GM19395 (cell line): ENCODE data around the gene SERPIND1.

Experiments used
- ATAC-seq: cut with Tn5 transposase; IDR thresholded peaks from one replicate; pipeline ENCODE4 v1.9.1; 2021; ENCODE audit warnings: mild to moderate bottlenecking, moderate library complexity; ENCODE audit not compliant: unreplicated experiment

SERPIND1 gene

DNA sequence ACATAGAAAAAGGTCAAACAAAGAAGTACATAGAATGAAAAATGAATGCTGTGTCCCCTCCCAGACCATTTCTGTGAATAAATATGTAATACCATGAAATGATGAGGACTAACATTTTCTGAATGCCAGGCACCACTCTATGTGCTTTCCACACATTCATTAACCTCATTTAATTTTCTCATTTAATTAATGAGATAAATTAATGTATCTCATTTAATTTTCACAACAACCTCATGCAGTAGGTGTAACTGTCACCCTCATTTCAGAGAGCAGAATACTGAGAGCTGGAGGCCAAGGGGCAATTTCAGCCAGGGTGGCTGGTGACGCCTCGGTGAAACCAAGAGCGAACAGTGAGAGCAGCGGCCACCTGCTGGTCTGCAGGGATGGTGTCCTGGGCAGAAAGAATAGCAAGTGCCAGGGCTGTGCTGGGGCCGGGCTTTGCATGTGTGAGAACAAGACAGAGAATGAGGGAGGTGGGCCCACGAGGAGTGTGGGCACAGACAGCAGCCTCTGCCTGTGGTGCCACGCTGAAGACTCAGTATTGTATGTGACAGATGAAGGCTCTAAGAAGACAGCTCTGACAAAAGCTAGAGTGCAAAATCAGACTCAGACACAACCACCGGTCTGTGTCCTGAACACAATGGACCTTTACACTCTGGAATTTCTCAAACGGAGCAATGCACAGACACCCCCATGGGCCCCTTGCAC lies 1.8 kb upstream of the SERPIND1 start:
- no peak for ATAC-seq

DNA sequence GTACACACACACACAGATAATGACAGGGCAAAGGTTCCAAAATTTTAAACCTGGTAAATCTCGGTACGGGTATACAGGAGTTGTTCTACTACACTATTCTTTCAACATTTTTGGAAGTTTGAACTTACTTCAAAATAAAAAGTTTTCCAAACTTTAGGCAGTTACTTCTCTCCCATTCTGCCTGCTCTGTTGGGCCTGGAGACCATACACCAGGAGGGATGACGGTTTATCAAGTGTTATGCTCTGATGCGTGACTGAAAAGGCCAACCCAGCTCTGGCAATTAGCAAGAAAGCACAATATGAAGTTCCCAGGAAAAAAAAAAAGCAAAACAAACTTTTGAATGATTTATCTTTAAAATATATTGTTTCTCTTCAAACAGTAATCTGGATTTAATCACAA lies 969 bp downstream of the SERPIND1 start:
- no peak for ATAC-seq

DNA sequence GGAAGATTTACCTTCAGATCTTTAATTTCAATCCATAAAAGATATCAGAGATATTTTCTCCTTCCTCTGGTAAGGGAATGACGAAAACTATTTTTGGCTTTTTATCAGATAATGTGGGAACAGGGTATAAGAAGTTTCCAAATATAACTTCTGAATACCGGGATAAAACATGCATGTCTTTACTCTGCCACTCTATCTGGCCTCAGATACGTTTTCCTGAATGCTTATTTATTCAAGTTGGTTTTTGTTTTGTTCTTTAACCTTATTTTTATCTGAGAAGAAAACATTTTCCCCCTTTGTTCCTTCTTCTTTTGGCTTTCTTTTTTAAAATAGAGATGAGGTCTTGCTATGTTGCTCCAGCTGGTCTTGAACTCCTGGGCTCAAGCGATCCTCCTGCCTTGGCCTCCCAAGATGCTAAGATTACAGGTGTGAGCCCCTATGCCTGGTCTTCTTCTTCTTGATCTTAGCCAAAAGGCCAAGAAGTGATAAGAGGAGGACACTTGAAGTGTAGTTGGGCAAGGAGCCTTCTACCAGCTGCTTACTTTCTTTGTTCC lies 1.5 kb downstream of the SERPIND1 start:
- no peak for ATAC-seq

DNA sequence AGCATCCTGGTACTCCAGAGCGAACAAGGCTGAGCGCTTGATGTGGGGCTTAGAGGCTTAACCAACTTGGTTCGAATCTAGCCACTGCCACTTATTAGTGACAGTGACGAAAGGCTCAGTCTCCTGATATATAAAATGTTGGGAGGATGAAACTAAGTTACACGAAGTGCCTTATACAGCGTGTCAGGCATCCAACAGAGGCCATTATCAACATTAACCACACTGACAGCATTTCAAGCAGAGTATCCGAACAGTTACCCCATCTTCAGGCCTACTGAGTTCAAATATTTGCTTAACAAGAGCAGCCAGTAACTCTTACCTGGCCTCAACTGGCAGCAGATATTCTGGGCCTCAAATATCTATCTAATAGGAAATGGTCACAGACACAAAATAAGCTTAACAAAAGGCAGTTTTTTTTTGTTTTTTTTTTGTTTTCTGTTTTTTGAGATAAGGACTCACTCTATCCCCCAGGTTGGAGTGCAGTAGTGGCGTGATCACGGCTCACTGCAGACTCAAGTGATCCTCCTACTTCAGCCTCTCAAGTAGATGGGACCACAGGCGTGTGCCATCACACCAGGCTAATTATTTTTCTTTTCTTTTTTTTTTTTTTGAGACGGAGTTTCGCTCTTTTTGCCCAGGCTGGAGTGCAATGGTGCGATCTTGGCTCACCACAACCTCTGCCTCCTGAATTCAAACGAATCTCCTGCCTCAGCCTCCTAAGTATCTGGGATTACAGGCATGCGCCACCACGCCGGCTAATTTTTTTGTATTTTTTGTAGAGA lies 2.9 kb downstream of the SERPIND1 start:
- no peak for ATAC-seq

DNA sequence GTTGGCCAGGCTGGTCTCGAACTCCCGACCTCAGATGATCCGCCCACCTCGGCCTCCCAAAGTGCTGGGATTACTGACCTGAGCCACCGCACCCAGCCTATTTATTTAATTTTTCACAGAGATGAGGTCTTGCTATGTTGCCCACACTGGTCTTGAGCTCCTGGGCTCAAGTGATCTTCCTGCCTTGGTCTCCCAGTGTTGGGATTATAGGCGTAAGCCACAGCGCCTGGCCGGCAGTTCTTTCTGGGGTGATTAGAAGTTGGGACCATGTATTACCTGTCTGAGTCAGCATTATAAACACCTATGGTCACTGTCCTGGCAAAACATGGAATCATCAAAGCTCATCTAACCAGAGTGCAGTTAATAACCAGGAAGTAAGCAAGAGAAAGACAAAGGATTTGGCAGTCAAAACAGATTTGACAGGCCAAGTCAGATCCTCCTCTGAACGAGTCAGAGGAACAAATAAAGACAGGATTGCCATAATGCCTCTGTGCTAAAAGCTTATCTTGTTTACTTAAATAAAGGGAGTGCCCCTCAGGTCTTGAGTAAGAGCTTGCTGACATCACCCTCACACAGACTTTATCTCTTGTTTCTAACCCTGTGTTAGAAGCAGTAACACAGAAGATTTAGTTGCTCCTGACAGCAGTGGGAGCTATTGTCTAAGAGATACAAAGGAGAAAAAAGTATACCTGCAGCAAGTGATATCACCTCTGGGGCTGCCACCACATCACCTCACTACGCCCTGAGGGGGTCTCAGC lies 3.7 kb downstream of the SERPIND1 start:
- ATAC-seq, result no peak

DNA sequence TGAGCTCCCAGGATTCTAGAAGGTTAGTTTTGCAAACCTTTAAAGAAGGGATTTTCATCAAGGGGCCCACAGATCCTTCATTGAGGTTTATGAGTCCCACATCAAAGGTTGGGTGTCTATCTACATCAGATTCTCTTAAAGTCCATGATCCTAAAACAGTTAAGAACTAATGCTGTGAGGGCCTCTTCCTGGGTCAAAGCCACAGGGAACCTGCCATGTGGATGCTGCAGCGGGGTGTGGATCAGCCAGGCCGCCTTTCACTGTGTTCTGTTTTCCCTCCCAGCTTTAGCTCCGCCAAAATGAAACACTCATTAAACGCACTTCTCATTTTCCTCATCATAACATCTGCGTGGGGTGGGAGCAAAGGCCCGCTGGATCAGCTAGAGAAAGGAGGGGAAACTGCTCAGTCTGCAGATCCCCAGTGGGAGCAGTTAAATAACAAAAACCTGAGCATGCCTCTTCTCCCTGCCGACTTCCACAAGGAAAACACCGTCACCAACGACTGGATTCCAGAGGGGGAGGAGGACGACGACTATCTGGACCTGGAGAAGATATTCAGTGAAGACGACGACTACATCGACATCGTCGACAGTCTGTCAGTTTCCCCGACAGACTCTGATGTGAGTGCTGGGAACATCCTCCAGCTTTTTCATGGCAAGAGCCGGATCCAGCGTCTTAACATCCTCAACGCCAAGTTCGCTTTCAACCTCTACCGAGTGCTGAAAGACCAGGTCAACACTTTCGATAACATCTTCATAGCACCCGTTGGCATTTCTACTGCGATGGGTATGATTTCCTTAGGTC lies 5.3 kb downstream of the SERPIND1 start:
- ATAC-seq, result no peak

DNA sequence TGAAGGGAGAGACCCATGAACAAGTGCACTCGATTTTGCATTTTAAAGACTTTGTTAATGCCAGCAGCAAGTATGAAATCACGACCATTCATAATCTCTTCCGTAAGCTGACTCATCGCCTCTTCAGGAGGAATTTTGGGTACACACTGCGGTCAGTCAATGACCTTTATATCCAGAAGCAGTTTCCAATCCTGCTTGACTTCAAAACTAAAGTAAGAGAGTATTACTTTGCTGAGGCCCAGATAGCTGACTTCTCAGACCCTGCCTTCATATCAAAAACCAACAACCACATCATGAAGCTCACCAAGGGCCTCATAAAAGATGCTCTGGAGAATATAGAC lies 5.9 kb downstream of the SERPIND1 start:
- no peak for ATAC-seq

DNA sequence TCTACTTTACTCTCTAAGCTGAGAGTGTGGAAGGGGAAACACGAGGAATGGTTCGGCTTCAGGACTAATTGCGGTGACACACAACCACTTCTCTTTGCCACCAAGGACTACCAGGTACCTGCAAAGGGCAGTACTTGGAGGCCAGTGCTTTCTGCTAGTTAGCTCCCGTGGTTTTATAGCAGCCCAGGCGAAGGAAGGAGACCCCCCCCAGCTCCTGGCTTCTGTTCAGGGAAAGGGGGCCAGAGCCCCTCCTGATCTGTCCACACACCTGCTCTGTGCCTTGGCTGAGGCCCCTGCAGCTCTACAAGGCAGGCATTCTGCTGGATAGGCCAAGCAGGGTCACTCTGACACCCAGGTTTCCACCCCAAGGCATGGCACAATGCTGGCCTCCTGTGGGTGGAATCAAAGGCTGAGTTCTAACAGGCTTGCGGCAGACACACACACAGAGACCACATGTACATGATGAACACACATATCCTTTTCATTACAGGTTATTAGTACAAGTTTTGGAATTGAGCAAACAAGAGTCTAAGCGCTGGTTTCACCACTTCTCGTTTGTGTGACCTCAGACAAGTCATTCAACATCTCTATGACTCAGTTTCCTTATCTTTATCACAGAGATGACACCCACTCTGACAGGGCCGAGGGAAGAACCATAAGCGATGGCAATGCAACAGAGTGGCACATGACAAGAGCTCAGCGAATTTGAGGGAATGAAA lies 7.5 kb downstream of the SERPIND1 start:
- ATAC-seq, result no peak

DNA sequence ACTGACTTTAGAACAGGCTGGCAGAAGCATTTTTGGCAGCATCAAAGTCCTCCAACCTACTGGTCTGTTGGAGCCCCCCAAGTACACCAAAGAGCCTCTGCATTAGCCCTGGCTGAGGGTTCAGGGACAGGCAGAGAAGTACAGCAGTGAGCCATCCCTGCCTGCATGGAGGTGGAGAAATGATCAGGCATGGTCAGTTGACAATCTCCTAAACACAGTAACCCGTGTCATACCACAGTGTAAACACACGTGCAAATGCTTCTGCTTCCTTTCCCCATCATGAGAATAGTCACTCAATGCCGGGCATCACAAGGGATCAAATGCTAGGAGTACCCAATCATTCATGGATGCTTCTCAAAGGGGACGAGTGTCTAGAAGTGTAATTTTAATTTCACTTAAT lies 8.2 kb downstream of the SERPIND1 start:
- no peak for ATAC-seq

DNA sequence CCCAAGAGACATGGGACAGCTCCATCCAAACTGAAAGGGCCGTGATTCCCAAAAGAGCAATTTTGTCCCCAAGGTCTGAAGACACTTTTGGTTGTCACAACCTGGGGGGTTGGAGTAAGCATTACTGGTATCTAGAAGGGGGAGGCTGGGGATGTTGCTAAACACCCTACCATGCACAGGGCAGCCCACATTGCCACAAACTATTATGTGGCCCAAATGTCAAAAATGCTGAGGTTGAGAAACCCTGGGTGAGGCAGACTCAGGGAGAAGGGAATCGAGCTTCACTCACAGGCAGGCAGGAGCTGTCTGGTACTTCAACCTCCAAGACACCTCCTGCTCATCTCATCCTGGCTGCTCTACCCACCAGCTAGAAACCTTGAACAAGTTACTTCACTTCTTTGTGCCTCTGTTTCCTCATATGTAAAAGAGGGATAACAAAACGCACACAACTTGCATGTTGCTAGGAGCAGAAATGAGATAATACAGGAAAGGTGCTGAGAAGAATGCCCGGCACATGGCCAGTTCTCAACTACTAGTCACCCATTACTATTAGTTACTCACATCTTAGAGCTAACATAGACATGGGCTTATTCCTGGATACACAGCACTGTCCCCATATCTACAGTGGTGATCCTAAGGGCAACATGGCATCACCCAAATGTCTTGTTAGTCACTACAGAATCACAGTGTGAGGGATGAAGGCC lies 8.8 kb downstream of the SERPIND1 start:
- ATAC-seq, result no peak

DNA sequence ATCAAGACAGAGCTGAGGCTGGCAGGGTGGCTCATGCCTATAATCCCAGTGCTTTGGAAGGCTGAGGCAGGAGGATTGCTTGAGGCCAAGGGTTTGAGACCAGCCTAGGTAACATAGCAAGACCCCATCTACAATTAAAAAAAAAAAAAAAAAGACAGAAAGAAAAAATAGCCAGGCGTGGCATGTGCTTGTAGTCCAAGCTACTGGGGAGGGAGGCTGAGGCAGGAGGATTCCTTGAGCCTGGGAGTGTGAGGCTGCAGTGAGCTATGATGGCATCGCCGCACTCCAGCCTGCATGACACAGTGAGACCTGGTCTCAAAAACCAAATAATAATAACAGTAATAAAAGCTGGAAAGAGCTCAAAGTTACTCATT lies 9.4 kb downstream of the SERPIND1 start:
- no peak for ATAC-seq

DNA sequence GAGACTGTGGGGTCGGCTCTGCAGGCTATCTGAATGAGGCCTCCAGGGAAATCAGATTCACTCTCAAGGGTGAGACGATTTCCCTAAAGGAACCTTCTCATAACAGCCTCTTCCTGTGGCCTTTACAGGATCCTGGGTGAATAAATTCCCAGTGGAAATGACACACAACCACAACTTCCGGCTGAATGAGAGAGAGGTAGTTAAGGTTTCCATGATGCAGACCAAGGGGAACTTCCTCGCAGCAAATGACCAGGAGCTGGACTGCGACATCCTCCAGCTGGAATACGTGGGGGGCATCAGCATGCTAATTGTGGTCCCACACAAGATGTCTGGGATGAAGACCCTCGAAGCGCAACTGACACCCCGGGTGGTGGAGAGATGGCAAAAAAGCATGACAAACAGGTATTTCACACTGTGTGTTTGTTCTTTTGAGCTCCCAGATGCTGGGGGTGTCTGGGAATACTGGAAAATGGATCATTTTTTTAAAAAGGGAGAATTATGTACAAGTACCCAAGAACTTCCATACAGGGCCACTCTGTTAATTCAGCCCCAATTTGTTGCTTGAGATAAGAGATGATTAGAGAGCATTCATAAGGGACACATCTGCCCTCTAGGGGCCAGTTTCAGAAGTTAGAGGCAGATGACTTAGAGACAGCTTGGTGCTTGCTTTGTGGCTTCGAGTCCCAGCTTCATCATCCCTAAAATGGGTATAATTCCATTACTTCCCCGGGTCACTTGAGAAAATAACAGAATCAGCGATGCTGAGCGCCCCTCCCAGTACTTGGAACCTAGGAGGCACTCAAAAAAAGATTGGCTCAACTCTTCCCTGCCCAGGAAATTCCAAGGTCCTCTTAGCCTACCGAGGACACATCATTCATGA lies 10.2 kb downstream of the SERPIND1 start:
- no peak for ATAC-seq

DNA sequence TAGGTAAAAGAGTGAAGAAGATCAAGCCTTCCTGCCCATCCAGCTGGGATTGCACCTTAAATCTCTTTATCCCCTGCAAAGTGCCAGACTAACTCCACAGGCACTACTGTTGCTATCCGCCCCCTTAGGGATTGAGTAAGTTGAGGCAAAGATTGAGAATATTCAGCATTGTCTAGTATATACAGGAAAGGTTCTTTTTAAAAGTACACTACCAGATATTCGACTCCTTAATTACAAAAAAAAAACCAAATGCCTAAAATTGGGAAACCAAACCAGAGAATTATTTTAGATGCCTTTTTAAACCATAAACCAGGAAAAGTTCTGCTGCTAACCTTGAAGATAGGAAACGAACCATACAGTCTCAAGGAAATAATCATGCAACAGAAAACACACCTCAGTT lies 11.5 kb downstream of the SERPIND1 start:
- ATAC-seq, result no peak

DNA sequence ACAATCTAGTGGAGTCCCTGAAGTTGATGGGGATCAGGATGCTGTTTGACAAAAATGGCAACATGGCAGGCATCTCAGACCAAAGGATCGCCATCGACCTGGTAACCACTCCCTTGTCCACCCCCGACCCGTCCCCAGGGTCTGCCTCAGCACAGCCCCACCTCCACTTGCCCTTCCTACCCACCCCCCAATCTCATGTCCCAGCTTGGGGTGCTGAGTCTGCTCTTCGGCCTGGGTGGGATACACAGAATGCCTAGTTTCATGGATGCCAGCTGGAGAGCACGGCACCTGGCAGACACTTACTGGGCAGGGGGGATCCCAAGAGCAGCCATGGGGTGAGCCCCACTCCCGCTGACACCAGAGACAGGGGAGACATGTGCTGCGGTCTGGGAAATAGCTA lies 12.1 kb downstream of the SERPIND1 start:
- no peak for ATAC-seq

DNA sequence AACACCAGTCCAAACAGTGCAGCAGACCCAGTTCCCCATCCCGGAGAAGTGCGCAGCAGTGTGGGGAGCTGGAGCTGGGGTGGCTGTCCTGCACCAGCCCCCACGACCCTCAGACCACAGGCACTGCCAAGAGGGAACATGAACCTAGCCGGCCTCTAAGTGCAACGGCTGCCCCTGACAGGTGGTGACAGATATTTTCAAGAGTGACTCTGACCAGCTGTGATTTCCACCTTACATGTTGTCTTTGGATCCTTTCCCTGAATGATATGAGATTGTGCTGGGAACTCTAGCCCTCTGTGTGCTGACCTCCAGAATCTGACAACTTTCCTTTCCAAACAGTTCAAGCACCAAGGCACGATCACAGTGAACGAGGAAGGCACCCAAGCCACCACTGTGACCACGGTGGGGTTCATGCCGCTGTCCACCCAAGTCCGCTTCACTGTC lies 12.6 kb downstream of the SERPIND1 start:
- no peak for ATAC-seq

DNA sequence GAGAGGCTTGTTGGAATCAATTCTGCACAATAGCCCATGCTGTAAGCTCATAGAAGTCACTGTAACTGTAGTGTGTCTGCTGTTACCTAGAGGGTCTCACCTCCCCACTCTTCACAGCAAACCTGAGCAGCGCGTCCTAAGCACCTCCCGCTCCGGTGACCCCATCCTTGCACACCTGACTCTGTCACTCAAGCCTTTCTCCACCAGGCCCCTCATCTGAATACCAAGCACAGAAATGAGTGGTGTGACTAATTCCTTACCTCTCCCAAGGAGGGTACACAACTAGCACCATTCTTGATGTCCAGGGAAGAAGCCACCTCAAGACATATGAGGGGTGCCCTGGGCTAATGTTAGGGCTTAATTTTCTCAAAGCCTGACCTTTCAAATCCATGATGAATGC lies 13.3 kb downstream of the SERPIND1 start:
- ATAC-seq, result no peak

DNA sequence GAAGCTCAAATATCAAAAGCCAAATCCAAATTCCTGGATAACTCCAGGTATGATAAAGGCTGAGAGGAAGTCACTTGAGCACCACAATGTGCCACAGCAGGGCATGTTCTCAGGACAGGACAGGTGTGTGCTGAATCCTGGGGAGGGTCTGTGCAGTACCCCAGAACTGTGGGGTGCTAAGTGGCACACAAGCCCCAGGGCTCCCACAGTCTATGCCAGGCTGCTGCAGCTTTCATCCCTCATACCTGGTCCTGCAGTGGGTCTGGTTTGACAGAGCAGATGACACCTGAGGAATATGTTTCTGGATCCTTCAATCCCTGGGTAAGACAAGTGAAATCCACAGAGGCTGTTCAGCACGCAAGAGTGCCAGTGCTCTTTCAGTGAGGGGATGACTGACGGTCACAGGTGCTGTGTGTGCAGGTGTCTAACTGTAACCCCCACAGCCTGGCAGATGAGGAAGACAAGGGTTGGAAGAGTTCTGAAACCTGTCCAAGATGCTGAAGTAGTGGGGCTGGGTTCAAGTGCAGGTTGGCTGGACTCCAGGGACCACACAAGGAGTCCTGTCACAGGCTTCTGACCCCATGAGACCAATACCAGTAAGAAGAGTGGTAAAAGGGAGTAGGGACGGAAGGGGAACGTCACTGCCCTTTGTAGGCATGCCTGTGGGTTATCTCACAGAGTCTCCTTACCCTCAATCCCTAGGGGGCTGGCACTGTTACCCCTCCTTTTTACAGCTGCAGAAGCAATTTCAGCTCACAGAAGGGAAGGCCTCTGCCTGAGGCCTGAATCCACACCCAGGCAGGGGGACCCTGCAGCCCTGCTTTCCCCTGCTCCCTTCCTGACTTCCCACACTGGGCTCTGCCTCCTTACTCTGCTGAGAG lies 14.1 kb downstream of the SERPIND1 start:
- no peak for ATAC-seq
